GM18870 (cell line): ENCODE results near the gene KCNC1.

Experiments used
- ATAC-seq: cut with Tn5 transposase; IDR thresholded peaks from one replicate; pipeline ENCODE4 v1.9.1; 2021; ENCODE audit warnings: moderate library complexity; ENCODE audit not compliant: unreplicated experiment

KCNC1 gene

DNA sequence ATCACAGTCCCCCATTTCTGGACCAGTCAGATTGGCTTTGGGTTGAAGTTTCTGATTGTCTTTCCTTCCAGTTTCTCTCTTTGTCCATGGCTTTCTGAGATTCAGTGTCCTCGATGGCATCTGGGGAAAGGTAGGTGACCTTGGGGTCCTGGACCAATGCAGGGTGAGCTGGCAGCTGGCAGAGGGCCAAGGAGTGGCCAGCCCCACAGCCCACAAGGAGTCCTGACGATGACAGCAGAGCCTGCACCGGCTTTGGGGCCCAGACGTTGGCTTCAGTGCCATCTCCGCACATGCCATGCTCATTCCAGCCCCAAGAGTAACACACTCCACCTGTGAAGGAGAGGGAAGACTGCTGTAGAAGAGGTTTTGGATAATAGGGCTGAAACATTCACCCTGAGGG is 53.5 kb downstream of the KCNC1 start:
- no peak for ATAC-seq

DNA sequence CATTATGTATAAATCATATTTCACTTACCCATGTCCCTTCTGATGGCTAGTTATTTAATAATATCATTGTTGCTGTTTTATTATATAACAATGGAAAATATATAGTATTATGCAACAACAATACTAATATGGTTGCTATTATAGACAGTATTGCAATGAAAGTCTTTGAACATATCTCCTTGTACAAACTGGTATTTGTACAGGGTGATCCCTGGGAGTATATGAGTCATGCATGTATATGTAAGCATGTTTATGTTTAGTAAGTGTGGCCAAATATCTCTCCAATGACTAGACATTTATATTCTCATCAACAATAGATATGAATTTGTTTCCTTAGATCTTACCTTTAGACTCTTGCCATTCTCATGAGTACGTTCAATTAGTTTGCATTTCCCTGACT is 55.9 kb downstream of the KCNC1 start:
- ATAC-seq, result no peak

DNA sequence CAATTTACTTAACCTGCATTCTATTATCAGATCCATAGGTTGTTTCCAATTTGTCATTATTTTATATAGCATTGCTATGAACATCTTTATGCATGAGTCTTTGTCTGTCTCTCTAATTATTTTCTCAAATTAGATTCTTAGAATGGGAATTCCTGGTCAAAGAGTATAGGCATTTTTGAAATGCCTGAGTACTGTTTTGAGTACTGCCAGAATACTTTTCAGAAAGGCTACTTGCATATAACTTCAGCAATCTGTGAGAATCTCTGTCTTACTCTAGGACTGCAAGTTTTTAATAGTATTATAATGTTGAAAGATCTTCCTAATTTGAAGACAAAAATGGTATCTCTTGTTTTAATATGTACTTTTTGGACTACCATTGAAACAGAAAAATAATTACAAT is 56.6 kb downstream of the KCNC1 start:
- ATAC-seq, result no peak

DNA sequence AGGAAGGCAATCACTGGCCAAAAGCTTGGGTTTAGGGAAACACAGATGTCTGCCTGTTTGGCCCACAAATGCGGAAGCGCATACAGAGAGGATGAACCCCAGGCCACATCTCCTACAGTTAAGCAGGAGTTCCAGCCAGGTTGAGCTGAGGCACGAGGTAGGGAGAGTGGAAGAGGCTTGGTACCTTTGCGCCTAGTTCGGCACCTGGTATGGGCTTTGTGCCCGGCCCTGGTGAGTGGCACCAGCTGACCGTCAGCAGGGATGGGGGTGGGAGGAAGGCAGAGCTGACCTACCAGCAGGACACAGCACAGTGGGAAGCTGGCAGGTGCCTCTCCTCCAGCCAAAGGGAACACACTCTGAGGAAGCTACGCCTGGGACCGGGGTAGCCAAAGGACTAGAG is 57.6 kb downstream of the KCNC1 start:
- ATAC-seq, result no peak

DNA sequence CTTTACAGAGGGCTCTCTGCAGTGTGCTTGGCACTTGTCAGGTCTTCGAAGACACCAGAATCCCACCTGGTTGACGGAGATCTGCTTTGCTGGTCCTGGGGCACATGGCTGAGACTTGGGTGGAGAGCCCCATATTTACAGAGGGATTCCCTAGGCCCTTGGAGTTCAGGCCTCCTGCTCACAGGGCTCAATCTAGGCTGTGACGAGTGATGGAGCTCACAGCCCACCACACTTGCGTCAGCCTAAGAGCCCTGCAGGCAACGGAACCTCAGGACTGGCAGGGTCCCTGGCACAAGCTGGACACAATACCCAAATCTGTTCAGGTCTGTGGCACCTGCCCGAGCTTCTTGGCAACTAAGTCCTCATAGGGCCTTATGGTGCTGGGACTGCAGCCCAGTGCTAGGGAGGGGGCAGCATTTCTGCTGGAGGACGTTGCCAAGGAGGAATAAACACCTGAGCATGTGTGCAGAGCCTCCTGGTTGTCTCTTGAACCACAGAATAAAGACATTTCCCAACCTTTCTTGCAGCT is 59.1 kb downstream of the KCNC1 start:
- no peak for ATAC-seq

DNA sequence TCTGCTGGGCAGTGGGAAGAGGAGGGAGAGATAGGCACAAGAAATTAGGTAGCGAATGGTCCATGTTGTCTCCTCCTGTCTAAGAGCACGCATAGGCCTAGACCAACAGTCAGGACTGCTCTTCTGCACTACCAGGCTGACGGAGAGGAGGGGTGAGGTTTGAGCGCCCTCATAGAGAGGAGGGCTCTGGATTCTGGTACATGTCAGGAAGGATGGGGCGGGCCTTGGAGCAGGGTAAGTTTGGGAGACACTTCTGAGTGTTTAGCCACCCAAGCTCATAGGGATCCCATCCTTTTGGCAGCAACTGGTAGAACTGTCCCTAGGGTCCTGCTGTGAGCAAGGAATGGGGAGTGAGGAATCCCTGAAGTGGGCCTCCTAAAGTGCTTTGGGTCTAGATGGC is 60.4 kb downstream of the KCNC1 start:
- ATAC-seq, result no peak

DNA sequence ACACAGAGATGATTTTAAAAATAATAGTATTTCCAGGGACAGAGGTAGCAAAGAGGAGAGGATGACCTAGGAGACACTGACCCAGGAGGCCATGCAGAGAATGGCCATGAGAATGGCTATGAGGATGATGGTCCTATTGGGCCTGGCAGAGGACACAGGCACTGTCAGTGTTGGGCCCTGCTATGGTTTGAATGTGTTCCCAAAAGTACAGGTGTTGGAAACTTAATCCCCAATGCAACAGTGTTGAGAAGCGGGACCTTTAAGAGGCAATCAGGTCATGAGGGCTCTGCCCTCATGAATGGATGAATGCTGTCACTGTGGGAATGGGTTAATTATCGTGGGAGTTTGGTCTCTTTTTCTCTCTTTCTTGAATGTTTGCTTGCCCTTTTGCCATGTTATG is 61.6 kb downstream of the KCNC1 start:
- no peak for ATAC-seq

DNA sequence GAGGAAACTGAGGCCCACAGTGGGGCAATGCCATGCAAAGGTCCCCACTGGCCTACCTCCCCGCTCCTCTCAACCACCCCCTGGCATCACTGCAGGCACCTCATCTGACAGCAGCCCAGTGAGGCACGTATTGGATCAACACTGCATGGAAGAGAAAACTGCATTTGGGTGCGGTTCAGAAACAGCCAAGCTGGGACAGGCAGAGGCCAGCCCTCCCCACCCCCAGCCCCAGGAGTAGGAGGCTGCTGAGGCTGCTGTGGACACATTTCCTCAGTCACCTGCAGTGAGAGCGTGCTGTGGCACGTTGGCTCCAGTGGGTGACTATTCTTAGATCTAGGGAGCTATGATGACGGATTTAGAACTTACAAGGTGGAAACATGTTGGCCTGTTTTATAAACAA is 63.7 kb downstream of the KCNC1 start:
- no peak for ATAC-seq

DNA sequence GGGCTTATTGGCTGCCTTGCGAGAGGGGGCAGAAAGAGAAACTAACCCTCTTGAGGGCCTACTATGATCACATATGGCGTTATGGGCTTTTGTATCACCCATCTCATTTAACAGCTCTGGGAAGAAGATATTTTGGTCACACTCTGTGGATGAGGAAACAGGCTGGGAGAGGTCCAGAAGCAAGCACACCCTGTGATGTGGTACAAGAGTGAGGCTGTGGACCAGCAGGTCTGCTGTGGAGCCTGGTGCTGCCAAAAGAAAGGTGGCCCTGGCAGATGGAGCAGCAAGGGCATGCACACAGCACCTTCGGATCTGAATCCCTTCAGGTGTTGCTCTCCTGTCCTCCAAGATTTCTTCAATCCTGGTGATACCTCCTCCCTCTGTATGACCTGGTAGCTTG is 64.1 kb downstream of the KCNC1 start:
- no peak for ATAC-seq

DNA sequence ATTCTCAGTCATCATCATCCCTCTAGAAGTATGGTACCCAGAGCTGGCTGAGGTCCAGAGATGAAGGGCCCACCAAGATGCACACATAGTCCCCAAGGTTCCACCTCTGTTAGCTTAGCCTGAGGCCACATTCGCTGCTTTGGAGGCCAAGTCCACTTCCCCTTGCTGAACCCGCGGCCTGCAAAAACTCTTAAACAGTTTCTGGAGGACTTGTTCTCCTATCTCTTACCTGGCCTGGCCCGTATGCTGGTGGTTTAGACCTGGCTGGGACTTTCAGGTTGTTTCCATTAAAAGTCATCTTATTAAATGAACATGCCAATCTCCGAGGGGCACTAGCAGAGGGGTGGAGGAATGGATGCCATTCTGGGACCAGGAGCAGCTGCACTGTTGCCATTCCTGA is 64.6 kb downstream of the KCNC1 start:
- no peak for ATAC-seq

DNA sequence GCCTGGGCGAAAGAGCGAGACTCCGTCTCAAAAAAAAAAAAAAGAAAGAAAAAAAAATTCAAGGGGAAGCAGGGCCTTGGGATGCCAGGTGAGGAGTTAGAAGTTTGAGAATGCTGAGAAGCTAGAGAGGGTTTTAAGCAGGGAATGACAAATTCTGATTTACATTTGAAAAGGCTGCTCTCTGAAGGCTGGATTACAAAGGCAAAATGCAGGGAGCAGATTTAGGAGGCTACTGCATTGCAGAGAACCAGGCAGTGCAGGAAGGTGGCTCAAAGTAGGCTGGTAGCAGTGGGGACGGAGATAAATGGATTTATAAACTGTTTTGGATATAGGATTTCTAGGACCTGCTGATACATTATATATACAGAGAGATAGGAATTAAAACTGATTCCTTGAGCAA is 66.6 kb downstream of the KCNC1 start:
- no peak for ATAC-seq

DNA sequence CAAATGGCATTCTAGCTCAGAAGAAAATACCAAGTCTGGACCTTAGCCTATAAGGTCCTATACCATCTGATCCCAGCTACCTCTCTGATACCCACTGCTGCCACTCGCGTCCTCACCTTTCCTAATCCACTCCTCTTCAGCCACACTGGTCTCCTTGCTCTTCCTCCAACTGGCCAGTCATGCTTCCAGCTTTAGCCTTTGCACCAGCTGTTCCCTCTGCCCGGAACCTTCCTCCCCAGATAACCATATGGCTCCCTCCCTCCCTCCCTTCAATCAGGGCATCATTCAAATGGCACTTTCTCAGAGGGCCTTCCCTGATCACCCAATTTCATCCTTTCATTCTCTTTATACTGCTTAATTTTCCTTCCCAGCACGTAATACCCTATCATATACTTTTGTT is 67.9 kb downstream of the KCNC1 start:
- no peak for ATAC-seq

DNA sequence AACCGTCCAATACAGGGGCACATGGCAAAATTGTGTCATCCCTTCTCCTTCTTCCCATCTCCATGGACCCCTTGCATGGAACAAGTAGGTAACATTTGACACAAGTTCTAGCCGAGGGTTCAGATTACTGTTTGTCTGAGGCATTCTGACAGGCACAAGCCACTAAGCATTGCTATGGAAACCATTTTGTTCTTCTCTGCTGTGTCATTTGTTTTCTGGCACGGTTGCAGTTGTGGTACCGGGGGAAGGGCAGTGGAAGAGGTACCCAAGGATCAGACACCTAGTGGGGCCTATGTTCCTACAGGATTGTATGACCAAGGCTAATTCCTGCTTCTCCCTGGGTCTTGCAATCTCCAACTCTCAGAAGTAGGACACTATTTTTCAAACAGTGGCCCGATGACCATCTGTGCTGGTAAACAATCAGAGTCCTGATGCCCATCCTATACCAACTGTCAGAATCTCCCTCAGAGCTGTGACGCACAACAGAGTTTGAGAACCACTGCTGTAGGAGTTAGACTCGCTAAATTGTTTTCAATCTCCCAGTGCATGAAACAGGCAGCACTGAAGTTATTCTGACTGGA is 69.3 kb downstream of the KCNC1 start:
- ATAC-seq, result no peak

DNA sequence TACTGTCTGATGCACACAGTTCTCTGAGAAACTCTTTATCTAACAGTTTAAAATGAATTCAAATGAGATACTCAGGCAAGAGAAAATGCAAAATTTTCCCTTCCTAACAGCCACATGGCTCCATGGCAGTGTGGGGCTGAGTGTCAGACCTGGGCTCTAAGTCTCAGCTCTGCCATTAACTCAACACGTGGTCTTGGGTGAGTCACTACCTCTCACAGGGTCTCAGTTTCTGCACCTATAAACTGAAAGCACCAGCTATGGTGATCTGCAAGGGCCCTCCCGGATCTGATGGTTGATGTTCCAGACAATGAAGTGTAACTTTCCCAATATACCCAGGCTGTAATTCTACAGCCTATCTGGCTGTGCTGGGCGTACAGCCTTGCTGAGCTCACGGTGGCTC is 70.5 kb downstream of the KCNC1 start:
- no peak for ATAC-seq

DNA sequence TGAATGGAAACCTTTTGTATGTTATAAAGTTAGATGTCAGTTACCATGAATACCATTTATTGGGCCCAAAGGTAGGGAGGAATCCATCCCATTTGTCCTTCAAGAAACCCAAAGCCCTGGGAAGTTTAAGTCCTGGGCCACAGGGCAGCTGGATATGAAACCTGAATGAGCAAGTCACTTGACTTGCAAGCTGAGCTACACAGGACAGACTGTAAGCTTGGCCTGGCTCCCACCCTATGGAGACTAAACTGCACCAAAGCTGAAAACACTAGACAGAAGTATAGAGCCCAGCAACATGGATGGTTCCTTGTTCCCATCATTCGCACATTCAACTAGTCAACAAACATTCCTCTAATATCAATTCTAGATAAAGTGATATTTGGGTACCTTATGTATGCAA is 71.3 kb downstream of the KCNC1 start:
- ATAC-seq, result no peak

DNA sequence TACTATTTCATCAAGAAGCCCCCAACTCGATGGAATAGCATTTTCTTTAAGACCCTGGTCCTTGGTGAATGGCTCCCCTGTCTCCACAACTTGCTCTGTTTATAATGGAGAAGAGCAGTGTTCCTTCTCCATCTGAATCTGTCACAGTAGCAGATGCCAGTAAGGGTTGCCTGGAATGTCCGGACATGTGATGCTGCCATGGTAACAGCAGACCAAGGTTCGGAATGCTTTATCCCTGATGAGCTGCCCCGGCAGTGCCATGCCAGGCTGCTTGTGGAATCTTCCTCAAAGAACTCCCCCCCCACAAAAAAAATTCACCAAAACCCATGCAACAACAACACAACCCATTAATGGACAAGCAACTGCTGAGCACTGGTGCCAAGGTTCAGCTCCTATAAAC is 72.5 kb downstream of the KCNC1 start:
- no peak for ATAC-seq

DNA sequence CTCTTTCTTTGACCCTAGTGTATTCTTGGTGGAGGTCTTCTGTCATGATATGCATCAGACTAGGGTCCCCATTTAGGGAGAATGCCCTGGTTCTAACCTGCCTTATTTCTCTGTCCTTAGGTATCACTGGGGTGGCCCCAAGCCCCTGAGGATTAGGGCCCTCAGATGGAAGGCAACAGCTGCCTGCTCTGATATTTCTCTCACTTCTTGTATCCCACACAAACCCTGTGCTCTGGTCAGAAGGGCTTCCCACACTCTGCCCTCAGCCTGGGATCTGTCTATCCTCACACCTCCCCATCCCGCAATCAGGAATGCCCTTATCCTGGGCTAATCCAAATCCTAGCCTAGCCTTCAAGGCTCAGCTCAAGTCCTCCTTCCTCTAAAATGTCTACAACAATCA is 75.5 kb downstream of the KCNC1 start:
- ATAC-seq, result no peak

DNA sequence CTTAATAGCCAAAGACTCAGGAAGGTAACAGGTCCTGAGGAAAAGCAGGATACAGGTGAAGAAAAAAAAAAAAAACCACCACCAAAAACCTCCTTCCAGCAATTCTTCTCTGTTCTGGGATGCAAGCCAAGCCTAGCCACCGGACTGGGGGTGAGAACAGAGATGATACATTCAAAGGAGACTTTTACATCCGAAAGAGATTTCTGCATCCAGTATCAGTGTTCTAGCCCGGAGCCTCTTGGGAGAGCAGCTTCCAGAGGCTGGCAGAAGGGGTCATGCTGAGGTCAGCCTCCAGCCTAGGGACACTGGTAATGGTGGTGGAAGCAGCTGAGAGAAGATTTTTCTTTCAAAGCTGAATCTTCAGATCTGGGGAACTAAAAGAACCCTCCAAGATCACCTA is 76.2 kb downstream of the KCNC1 start:
- no peak for ATAC-seq

DNA sequence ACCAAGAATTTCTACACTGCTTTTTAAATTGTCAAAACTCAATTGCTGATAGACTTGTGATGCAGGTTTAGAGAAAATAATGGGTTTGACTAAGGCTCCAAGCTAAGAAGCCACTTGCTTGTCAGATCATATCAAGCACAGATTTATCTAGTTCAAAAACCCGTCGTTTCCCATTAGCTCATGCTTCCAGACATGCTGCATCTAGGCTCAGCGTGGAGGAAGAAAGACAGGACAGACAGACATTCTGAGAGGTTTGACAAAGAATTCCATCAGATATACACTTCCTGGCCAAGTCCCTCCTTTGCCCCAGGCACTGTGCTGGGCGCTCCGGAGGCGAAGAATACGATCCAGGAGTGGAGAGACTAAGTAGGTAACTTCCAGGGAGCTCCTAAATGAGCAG is 76.8 kb downstream of the KCNC1 start:
- ATAC-seq, result no peak

DNA sequence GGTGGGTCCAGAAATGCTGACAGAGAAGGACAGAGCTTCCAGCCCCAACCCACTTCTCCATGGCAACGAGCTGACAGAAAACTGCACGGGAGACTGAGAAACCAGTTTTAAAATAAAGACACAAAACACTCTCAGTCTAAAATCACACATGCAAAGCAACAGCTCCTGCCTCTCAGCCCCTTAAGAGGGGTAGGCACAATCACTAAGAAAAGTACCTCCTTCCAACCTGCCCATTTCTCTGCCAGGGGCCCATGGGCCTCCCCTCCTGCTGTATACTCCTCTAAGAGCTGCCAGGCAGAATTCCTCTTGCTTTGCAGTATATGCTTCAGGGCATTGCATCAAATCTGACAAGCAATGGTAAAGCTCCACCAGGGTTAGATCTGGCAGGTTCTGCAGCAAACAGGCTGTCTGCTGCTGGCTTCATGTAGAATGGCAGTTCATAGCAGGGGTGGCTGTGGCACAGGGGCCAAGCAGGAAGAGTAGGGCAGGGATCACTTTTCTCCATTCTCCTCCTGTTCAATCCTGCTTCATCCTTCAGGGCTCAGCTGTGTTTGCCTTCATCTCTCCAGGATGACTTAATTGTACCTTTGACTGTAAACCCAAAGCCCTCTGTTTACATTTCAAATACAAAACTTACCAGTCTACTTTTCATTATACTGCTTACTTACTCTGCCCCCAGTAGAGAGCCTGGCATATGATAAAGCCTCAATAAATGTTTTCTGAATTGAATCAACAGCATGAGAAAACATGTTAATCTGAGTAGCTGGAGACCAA is 77.7 kb downstream of the KCNC1 start:
- ATAC-seq, result no peak

DNA sequence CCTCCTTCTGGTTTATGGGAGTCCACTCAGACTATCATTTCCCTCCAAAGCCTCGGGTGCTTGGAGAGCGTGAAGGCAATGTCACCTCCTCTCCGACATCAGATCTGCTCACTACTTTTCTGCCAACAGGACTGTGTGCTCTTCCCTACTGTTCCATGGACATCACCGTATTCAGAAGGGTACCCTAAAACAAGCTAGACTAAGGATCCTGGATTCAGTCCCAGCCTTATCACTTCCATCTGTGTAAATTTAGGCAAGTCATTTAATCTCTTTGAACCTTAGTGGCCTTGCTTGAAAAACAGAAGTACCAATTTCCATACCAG is 78.2 kb downstream of the KCNC1 start:
- no peak for ATAC-seq

DNA sequence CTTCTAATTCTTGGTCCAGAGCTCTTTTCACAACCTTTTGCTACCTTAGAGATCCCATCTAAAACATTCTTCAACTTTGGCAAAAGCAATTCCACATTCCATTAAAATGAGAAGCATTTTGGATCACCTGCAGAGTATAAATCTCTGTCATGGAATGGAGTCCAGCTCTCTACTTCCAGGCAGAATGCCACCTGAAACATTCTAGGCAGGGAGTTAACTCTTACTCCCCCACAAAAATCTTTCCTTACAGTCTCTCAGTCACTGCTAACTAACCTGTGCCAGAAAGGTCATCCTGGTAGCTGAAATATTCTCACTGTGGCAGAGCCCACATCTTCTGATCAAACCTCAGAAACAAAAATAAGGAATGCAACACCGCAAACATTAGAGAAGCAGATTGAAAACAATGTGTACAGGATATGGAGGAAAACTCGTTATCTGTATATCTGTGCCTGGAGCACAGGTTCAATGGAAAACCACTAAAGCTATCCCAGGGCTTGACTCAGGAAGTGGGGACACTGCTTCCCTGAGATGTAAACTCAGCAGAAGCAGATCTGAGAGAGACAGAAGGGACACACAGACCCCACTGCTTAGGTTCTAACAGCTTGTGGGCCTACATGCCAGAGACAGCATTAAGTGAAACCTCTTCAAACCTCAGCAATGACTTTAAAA is 78.9 kb downstream of the KCNC1 start:
- no peak for ATAC-seq
